Measurements from ENCODE around the gene TCEANC.

TCEANC gene

DNA sequence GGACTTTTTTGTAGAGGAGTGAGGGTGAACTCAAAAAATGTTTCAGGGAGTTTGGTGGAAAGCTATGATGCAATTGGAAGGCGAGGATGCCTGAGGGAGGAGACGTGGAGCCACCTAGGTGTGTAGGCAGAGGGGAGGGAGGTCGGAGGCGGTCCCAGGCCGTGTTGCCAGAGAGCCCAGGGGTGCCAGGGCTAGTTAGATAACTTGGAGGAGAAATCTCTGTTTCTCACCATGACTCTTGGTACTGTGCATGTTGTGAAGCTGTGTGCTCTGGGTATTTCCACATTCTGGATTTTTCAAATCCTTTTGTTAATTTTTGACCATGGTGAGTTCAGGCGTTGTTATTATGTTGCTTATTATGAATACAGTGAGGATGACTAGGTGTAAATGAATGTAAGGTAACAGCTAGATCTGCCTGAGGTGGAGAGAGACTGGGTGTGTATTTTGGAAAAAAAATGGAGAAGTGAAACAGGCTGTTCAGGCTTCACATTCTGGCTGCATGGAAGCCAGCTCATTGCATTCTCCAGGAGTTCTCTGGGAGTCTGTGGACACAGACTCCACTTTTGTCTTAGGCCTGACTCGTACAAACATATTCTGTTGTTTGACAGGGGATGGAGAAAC lies 40.5 kb downstream of the TCEANC start:
- no peak for DNase-seq

DNA sequence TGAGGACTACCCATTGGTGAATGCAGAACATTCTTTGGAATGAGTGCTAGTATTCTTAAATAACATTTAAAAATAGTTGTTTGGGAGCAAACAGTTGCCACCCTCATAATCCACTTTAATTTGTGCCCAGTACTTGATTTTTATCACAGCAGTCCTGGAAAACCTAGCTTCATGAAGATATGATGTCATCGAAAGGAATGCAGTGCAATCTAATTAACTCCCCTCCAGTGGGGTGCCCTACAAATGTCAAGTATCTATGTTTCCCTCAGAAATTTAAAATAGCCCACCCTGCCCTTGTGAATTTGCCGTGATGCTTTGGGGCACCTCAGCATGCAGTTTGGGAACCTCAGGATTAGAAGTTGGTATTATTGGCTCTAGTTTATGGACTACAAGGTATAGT lies 41.4 kb downstream of the TCEANC start:
- no peak for DNase-seq

DNA sequence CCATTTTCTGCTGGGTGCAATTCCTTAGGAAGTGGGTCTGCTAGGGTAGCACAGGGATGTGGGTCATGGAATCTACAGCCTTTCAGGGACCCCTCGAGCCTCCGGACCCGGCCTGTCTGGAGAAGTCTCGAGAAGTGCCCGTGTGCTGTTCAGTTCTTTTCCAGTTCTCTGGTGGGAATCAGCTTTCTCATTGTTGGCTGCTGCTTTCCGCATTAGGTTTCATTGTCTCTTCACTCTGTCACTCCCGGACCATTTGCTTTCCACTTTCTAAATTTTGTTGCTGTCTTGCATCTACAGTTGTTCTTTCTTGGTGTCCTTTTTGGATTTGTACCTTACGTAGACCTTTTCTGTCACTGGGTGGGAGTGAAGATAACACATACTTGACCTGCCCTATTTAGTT lies 42.0 kb downstream of the TCEANC start:
- no peak for DNase-seq

DNA sequence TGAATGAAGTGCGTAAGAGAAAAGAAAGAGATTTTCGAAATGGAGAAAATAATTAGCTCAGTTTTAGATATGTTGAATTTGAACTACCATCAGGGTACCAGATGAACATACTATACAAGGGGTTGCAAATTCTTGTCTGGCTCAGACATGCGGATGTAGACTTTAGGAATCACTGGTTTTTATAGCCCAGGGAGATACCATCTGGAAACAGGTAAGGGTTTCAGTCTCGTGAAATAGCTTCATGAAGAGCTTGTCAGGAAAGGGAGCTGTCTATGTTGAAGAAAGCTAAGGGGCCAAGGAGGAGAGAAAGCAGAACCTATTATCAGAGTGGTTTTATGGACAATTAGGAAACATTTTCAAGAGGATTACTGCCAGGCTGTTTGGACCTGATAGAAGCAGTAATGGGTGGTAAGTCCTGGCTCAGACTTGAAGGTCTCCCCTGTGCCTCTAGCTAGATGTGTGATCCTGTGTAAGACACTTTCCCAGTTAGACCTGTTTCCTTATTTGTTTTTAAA lies 42.7 kb downstream of the TCEANC start:
- no peak for DNase-seq

DNA sequence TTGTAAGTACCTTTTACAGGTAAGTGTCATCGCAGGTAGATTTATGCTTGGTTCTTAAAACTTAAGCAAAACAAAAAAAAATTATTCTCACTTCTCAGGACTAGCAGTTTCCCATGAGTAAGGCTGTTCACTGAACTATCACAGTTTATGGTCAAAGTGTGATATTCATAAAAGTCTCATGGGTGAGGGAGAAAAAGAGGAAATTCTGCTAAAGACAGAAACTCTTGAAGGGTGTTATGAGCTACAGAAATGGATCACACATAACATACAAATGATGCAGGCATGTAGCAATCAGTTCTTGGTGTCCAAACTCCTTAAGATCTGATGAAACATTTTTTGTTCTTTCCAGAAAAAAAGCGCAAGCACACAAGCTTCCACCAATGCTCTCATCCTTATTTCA lies 44.5 kb downstream of the TCEANC start:
- DNase-seq, result no peak

DNA sequence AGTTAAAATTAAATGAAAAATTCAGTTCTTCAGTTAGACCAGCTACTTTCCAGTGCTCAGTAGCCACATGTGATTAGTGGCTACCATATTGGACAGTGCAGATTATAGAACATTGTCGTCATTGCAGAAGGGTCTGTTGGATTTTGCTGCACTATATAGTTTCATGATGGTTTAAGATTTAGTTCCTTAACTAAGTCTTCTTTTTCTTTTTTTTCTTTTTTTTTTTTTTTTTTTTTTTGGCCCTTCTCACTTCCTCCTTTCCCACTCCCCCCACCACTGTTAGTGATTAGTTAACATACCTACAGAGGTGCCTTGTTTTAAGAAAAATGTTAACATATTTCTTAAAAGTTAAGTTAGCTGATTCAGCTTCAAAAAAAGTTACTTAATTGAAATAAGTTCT lies 45.0 kb downstream of the TCEANC start:
- DNase-seq, result no peak

DNA sequence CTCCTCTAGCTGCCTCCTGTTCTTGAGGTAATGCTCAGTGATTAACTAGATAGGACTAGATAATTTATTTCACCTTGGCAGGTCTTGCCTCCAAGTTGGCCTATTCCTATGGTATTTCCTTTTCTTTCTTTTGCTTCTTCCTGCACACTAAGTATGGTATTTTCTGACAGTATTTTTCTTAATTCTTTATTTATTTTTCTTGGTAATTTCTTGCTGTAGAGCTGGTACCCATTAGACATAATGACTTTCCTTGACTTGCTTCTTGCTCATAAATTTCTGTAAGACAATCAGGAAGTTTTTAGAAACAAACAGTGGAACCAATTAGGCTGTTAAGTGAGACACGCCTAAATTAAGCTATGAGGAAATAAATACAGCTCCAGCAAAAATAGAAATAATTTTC lies 45.5 kb downstream of the TCEANC start:
- no peak for DNase-seq

DNA sequence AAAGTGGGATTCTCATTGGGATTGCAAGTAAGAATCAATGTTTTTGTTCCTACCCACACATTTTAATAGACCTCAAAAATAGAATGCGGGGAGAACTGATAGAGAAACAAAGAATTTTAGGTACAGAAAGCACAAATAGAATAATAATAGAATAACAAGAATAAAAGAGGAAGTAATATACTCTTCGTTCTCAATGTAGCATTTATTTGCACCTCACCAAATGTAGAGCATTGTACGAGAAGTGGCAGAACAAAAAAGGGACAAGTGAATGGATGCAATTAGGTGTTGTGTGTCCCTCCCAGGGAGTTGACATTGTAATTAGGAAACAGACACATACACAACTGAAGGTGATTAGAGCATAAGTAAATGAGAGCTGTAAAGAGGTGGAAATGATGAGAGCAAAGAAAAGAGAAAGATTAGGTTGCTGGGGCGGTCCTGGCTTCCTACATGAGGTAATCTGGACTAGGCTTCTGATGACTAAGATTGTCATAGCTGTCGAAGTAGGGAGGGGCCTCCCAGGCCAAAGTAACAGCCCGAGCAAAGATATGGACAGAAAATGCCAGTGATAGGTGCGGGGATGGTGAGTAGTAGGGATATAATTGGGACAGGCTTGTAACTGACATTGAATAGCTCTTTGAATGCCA lies 46.4 kb downstream of the TCEANC start:
- DNase-seq, result no peak

DNA sequence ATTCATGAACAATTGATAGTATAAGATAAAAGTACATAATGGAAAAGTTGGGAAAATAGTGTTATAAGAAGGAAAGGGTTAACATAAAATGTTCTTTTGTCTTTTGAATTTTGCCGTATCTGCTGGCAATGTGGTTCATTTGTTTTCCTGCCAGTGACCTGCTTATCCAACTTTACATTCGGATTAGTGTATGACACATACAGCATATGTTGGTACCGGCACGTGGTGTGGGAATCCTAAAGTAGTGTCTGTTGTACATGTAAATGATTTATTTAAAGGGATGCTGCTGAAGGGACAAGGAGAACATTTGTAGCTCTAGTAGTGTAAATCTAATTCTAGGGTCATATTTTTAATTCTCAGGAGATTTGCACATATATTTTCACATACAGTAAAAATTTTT lies 47.4 kb downstream of the TCEANC start:
- no peak for DNase-seq

DNA sequence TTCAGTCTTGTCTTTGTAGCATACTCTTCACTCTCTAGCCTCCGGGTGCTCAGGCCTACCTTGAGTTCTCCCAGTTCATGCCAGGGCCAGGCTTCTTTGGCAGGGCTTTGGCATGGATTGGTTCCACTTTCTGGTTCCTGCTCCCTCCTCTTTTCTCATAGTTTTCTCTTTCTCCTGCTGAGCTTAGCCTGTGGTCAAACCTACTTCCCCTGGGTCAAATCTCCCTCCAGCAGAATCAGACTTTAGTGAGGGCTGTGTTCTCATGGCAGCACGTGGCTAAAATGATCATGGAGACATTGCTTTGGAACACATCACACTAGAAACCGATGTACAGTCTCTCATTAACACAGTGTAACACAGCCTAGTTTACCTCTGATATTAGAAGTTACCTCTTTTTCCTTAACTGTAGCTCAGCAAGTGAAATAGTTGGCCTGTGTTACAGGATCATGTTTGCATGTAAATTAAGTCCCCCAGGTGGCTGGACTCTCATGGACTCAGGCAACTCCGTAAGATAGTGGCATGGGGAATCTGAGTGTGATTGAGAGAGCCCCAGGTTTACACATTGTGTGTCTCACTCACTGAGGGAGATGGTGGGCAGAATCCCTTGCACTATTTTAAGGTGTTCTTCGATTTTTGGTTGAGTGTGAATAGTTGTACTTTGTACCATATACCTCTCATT lies 49.3 kb downstream of the TCEANC start:
- DNase-seq, result no peak

DNA sequence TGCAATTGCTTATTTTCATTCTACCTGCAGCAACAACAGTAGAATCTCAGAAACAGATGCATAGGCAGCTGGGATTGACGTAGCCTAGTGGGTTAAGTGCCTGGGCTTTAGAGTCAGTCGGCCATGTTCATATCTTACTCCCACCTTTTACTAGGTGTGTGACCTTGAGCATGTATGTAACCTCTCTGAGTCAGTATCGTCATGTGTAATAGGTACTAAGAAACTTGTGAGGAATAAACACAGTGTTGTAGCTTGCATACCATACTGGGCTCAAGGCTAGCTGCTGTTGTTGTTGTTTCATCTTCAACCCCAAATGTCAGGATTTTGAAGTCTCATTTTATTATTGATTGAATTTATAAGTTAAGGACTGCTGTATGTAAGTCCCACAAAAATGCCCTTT lies 50.2 kb downstream of the TCEANC start:
- DNase-seq, result no peak

DNA sequence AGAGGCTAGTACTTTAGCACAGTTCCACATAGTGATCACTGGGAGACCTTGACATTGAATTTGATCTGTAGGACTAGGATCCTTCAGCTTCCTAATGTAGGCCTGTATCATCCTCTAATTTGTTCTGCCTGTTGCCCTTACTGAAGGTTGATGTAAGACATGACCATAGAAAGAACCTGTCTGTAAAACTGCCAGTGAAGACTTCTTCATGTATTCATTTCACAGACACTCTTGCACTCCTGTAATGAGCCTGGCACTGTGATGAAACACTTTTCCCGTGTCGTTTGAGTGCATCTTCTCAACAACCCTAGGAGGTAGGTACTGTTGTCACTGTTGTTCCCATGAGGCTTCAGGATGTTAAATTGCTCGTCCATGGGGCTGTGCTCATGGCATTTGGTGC lies 50.6 kb downstream of the TCEANC start:
- DNase-seq, result no peak

DNA sequence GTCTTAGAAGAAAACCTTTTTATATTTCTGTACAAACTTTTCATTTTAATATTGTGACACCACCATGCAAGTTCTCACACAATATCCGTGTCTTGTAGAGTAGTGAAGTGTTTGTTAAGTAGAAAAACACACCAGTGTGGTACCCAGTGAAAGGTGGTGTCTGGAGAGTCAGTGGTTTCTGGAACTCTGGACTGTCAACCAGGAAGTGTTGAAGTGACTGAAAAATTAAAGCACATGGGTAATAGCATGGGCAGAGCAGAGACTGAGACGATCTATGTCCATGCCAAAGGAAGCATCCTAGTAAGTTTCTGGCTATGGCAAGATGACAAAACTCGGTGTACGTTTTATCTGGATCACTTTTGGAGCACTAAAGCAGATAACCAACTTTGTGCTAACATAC lies 58.2 kb downstream of the TCEANC start:
- no peak for DNase-seq
